GM20431 (cell line): ENCODE measurements around the gene SEMA5B.

Experiments used
- in situ Hi-C: fragments of 300-500 bp; cut with MseI, MboI; formaldehyde crosslinking; loops from one replicate; pipeline ENCODE4 v1.15.0; 2020; ENCODE audit warnings: low sequenced_read_pairs; ENCODE audit not compliant: unreplicated experiment

SEMA5B gene

DNA sequence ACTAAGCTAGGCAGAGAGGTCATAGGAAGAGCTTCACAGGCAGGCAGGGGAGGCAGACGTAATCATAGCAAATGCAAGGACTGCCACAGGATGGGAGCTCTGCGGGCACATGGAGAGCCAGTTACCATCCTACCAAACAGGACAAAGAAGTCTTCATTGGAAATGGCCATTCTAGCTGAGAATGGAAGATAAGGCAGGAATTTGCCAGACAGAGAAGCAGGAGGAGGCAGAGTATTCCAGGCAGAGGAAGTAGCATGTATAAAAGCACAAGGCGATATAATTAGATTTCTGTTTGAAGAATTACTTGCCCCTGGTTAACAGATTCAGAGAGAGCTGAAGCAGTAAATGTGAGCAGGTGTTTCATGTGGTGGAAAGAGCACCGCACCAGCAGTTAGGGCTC, 3.5 kb upstream of the SEMA5B start:
- in situ Hi-C loops = no loop called here

DNA sequence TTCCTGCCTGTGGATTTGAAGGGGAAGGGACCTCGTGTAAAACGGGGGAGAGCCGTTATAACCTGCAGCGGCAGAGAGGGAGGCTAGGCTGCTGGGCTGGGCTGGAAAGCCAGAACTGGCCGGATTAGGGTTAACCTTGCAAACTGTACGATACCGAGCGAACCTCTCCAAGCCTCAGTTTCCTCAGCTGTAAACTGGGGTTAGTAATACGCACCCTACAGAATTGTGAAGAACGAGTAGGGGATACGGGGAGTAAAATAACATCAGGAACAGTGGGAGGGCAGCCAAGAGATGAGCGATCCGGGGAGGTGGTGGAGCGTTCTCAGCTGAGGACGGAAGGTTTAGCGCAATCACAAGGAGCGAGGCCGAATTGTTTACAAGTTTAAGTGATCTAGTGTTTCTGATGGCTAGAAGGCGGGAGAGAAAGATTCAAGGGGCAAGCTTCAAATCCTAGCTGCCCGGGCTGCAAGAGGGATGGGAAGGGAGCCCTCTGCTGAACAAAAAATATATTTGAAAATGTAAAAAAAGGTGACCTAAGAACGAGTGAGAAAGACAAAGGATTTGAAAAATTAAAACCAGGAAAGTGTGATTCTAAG, 768 bp upstream of the SEMA5B start:
- in situ Hi-C loops = no loop called here

DNA sequence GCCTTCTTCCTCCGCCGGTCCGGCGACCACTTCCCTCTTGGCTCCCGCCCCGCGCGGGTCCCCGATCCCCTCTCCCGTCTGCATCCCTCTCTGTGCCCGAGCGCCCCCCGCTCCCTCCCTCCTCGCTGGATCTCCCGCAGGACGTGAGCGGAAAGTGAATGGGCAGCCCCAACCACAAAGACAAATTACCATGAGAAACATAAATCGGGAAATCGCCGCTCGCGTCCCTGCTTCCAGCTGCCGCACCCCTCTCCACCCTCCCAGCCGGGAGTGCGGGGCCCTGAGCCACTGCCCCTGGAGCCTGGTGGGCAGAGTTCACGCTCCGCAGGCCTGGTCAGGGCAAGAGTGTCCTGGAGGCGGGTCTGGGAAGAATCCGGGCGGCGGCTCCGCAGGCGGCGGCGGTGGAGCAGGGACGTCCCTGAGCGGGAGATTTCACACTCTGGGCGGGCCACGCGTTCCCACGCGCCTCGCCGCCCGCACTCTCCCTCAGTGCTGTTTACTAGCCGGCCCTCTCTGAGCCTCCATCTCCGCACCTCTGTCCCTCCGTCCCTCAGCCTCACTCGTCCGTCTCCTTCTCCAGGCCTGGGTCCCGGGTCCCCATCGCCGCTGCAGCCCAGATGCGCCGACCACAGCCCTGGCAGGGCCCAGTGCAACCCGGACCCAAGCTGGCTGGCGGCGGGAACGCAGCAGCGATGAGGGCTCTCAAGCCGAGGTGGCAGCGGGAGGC, 835 bp downstream of the SEMA5B start:
- in situ Hi-C loops = no loop called here

DNA sequence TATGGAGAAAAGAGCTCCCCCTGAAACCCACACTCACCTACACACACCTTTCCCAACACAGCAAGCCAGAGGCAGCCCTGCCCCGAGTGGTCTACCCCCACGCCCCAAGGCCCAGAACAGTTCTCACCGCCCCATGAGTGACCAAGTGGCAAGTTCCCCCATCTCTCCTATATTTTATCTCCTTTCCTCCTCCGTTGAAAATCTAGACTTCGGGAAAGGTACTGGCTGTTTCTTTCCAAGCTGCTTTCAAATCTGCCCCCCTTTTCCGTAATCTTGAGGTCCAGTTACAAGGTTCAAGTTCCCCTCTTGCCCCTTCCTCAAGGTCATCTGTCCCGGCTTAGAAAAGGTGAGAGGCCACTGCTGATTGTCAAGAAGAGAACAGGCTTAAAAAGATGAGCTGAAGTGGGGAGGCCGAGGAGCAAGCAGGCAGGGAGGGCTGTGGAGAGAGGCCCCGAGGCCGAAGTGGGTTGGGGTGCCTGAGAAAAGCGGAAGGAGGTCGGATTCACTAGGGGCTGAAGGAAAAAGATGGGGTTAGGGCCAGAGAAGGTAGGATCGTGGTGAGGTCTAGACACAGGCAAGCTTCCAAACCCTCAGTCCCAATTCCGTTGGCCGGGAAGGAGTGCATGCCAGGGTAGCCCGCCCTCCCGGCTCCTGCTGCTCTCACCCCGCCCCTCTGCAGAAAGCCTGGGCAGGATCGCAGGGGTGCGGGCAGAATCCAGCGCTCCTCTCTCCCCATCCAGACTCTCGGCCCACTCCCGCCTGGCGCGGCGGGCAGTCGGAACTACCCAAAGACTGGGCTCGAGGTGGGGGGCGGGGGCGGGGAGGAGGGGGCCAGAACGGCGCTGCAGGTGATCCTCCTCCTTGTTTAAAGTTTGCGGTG, 1.7 kb downstream of the SEMA5B start:
- in situ Hi-C loops = no loop called here

DNA sequence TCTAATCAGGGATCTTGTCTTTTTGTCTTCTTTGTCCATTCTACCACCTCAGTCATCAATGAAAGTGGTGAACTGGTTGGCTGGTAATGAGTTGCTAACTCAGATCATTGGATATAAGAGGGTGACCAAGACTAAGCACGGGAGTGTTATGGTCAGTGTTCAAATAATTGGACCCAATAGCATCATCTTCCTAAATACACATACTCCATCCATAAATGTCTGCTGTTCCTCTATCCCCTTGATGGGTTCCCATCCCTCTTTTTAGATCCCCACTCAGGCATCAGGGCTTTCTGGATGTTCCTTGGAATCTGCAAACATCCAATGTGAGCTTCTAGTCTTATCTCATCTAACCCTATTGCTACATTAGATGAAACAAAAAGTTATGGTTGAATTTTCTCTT, 3.5 kb downstream of the SEMA5B start:
- in situ Hi-C loops = no loop called here

DNA sequence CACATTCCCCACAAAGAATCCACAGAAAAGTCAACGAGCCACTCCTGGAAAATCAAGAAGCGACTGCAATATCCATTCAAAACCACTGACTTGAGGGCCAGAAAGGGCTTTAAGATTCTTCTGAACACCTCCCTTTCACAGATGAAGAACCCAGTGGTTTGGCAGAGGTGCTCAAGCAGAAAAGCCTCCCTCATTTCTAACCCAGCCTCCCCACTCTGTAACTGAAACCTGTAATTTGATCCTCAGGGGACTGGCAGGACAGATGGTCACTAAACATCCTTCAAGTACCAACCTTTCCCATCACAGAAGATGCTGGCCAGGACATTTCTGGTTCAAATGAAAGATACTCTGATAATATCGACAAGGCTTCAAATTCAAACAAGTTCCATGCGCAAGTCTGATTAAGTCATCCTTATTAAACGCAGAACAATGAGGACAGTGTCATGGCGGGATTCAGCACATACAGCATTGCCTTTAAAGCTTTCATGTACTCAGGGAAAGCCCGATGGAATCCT, 5.5 kb downstream of the SEMA5B start:
- in situ Hi-C loops = no loop called here

DNA sequence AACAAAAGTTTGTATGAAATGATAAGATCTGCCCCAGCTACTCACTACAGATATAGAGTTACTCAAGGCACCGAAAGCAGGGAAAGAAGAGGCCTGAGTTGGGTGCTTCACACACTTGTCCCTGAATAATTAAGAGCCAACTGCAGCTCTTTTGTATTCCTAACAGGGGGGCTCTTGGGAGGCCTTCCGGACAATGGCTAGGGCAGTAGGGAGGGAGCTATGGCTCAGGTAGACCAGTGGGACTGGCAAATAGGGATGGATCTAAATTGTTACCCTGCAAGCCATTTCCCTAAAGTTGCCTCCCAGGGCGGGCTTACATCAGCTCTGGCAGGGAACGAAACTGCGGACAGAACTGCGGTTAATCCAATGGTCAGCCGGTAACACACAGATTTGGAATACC, 6.2 kb downstream of the SEMA5B start:
- in situ Hi-C loops = no loop called here

DNA sequence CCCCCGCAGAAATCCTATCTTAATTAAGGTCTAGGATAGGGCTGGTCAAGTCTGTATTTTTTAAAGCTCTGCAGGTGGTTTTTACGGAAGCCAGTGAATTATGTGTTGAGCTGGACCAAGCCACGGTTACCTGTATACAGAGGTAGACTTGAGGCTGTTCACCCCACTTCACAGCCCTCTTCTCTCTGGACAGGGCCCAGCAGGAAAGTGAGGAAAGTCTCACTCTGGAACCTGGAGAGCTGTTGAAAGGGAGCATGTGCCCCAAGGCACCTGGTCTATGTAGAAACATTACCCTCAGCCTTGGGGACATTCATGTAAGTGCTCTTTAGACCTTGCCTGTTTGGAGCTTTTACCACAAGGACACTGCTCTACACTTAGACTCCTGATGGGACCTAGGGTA, 6.9 kb downstream of the SEMA5B start:
- in situ Hi-C loops = no loop called here

DNA sequence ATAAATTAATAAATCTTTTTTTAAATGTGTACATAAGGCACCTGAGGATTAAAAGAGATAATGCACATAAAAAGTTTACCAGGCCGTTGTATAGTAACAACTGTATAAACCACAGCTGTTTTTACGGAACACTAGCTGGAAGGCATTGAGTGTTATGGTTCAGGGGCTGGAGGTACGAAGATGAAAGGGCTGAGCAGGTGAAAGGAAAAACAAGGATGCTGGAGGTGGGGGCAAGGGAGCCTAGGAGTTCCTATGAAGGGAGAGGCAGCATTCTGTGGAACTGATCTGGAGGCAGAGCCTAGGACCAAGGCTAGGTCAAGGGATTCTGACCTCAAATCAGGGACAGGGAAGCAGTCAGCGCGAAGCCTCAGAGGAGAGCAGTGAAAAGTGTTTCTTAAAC, 8.0 kb downstream of the SEMA5B start:
- in situ Hi-C loops = no loop called here

DNA sequence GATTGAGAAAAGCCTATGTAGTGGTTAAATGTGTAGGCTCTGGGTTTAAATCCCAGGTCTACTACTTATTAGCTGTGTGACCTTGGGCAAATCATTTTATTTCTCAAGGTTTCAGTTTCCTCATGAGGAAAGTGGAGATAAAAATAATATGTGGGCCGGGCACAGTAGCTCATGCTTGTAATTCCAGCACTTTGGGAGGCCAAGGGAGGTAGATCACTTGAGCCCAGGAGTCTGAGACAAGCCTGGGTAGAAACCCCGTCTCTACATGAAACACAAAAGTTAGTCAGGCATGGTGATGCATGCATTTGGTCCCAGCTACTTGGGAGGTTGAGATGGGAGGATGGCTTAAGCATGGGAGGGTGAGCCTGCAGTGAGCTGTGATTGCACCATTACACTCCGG, 8.4 kb downstream of the SEMA5B start:
- in situ Hi-C loops = no loop called here

DNA sequence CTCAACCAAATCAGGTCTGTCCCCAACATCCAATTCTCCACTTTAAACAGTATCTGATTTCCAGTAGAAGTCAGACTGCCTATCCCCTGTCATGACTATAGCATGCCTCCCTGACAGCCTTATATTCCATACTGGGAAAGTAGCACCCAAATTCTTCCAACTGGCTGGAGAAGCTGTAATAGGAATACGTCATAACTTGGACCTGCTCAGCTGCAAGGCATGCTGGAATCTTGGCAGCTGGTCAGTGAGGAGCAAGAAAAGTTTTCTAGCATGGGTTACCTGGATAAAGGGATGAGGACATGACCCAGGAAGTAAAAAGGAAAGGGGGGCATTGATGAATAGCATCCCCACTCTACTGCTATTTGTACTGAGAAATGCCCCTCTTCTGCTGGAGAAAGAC, 8.9 kb downstream of the SEMA5B start:
- in situ Hi-C loops = no loop called here

DNA sequence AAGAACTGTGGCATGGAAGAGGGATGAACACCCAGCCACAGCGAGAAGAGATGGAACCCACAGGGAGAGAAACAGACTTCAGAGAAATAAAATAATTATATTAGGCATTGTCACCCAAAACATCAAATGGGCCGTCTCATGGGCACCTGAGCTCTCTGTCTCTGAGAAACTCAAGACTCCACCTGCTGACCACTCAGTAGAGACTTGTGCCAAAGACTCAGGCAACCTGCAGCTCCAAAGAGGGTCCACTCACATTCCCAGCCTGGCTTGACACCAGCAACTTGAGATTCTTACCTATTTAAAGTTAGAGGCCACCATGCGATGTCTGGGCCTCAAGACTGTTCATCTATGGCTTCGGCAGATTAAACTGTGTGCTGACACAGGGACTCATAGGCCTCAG, 12.0 kb downstream of the SEMA5B start:
- in situ Hi-C loops = no loop called here

DNA sequence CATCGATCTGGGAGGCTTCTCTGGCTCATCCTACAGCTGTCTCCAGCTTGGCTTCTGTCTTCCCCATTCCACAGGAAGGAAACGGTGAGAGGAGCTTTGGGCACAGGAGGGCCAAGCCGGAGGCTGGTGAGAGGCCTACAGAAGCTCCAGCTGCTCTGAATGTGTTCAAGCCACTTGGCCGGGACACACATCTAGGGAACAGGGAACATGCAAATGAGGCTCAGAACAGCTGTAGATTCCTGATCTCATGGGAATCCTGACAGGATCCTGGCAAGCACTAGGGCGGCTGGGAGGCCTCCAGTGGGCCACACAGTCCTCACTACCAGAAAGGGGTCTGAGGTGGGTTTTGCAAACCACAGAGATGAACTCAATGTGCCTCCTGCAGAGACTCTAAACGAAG, 13.7 kb downstream of the SEMA5B start:
- in situ Hi-C loops = no loop called here

DNA sequence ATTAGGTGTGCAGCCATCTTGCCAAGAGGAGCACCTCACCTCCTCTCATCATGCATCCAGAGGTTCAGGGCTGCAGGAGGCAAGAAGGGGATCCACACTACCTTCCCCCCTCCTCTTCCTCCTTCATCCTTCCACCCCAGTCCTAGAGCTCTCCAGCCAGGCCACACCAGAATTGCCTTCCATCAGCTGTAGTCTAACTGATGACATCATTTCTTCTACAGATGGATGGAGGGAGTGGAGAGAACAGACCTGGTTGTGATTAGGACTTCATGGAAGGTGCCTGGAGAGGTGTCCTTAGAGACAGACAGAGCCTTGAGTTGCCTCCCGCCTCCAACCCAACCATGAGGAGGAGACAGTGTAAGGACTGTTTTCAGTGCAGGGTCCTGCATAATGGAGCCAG, 14.9 kb downstream of the SEMA5B start:
- in situ Hi-C loops = no loop called here

DNA sequence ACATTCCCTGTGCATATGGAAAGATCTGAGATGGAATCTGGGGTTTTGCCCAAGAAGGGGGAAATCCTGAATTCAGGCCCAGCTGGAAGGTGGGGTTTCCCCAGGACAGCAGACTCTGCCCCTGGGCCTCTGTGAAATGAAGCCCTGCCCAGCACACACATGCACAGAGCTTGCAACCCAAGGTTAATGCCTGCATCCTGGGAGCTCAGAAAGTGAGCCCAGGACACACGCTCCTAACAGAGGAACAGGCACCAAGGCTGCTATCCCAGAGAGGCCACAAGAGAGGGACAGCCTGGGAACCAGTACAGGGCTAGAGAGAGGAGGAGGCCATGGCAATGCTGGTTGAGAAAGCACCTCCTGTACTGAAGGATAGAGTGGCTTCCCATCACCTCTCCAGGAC, 16.1 kb downstream of the SEMA5B start:
- in situ Hi-C loops = no loop called here

DNA sequence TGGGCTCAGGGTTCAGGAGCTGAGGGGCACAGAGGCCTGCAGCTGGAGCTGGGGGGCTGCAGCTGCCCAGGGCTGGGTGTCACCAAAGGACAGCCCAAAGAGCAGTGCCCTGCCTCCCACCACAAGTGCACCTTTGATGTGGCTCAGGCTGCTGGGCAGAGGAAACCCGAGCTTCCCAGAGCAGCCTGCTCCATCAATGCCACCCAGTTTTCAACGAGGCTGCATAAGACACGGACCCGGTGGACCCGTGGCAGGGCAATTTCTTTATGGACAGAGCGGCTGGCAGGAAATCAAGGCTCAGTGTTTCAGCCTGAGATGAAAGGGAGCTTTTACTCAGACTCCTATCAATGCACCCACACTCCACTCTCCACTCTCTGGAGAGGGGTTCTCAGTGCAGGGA, 18.7 kb downstream of the SEMA5B start:
- in situ Hi-C loops = no loop called here

DNA sequence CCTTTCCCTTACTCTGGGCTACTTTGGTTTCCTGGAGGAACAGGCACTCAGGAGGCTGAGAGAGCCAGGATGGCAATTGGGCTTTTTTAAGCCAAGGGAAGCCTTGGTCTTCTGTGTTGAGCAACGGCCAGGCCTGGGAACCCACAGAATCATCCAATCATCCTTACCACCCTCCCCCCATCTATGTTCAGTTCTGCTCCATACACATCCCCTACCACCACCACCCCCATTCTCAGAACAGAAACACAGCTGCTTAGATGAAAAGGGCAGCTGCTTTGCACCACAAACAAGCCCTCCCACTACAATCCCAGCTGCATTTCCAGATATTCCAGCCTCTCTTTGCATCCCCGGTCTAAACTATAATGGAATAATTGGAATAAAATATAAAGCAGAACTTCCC, 21.0 kb downstream of the SEMA5B start:
- in situ Hi-C loops = no loop called here

DNA sequence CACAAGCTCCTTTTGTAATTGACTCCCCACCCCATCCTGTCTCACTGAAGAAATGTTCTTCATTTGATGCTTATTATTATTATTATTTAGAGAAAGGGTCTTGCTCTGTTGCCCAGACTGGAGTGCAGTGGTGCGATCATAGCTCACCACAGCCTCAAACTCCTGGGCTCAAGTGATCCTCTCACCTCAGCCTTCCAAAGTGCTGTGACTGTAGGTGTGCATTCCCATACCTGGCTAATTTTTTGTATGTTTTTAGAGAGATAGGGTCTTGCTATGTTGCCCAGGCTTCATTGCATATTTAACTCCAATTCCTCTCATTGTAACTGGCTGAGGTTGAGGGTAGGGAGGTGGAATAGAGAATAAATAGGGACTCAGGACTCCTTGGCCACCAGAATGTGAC, 22.3 kb downstream of the SEMA5B start:
- in situ Hi-C loops = no loop called here

DNA sequence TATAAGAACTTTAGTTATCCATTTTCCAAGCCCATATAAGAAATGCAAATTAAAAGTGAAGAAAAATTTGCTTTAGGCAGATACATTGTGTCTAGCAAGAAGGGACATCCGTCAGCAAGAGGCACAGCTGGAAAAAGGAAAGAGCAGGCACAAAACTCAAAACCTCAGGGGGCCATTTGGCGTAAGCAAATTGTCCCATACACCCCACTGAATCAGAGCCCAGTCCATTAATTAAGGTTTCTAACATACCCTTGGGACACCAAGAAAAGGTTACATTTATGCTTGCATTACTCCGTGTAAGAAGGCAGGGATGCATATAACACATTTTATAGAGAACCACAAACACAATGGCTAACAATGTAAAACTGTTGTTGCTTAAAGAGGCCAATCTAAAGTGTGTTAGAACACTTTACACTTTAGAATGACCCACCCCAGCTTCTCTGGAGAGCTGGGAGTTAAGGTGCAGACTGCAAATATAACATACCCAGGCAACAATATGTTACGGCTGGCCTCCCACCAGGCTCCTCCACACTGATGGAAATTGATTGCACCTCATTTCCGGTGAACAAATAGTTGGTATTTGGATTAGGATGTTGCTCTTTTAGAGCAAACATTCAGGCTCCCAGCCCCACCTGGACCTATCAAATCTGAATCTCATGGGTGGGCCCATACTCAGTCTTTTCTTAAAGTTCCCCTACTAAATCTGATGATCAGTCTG, 23.2 kb downstream of the SEMA5B start:
- in situ Hi-C loops = no loop called here

DNA sequence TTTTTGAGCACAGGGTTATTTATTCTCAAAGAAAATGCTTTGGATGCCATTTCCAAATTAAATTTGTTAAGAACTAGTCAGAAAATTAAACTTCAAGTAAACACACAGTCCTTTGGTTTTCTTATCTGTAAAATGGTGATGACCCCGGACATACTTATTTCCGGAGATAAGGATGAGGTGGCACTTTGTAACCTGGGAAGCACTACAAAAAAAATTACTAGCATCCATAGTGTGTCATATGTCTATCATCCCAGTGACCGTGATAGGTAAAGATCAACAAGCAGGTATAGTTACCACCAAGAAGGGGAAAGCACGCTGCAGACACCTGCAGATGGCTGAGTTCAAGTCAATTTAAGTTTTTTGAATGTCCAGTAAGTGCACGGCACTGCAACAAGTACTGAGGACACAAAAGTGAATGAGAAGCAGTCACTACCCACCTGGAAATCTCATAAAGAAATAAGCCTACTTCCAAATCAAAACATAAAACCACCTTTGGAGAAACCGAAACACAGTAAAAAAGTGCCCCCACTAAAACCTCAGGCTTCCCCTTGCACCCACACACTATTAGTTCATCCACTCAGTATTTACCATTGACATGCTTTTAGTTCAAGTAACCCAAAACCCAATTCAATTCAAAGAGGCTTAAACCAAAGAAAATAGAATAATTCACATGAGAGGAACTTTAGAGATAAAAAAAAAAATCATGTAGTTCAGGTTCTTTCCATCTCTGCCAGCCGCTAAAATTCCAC, 24.6 kb downstream of the SEMA5B start:
- in situ Hi-C loops = no loop called here
